HuH-7.5 (cell line): ENCODE measurements around the gene SMIM41.

Source experiments
- DNase-seq: peaks from one replicate; pipeline ENCODE4 v3.0.0; 2011; ENCODE audit warnings: low spot score

SMIM41 gene

GRCh38 chr12:52050758-52051541 is 28.6 kb upstream of the SMIM41 start, which contains the start of gene NR4A1:
Gene NR4A1, plus strand, starts transcription at chr12:52051442. Its CDS starts 2,887 bp downstream, at chr12:52054329.
- peak; percentile 96 for DNase-seq

GRCh38 chr12:52052468-52053186 is 26.9 kb upstream of the SMIM41 start:
- no peak for DNase-seq

GRCh38 chr12:52053536-52054209 is 25.8 kb upstream of the SMIM41 start:
- DNase-seq = no peak

GRCh38 chr12:52054231-52054832 is 25.2 kb upstream of the SMIM41 start:
- DNase-seq = no peak

GRCh38 chr12:52054833-52055730 is 24.4 kb upstream of the SMIM41 start:
- DNase-seq = no peak

GRCh38 chr12:52055731-52056711 is 23.5 kb upstream of the SMIM41 start:
- DNase-seq = no peak

- no peak for DNase-seq
These were observed 22.5 kb upstream of the SMIM41 start for GRCh38 chr12:52056801-52057637.

- no peak for DNase-seq
These were observed 21.6 kb upstream of the SMIM41 start for GRCh38 chr12:52057638-52058576.

GRCh38 chr12:52058631-52059361 is 20.7 kb upstream of the SMIM41 start:
- no peak for DNase-seq

- DNase-seq = no peak
These were observed 19.7 kb upstream of the SMIM41 start for GRCh38 chr12:52059582-52060497.

GRCh38 chr12:52060498-52061177 is 18.9 kb upstream of the SMIM41 start:
- DNase-seq = no peak

GRCh38 chr12:52061470-52062166 is 17.9 kb upstream of the SMIM41 start:
- DNase-seq = no peak

GRCh38 chr12:52062167-52063081 is 17.1 kb upstream of the SMIM41 start:
- DNase-seq = no peak
